IMR-90 (cell line): Measurements from ENCODE around the gene NSUN7.

Experiments
- MAZ ChIP-seq: IDR thresholded peaks from 2 replicates; pipeline ENCODE4 v1.6.1; 2012; ENCODE audit warnings: low read depth, mild to moderate bottlenecking, low read length, improper control_type of control experiment, moderate library complexity, borderline replicate concordance
- TF ChIP-seq, protein P1 (sequence below): conservative IDR thresholded peaks from 2 replicates; pipeline ENCODE4 v1.5.1; 2012; ENCODE audit warnings: mild to moderate bottlenecking, low read depth, low read length, improper control_type of control experiment

DNA sequence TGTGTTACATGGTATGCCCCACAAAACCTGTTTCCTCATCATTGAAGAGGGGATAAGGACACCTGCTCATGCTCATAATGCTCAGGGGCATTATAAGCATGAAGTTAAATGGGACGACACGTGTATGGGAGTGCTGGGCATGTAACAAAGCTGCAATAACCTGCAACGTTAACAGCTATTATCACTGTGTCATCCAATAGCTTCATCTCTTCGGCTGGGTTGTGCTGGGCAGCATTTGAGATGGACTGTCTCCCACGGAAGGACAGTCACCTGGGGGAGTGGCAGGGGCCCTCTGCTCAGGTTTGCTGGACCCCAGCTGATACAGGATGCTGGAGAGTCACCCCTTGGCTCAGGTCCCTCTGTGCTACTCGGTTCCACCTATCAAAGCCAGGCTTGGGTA, 94.5 kb downstream of the NSUN7 start:
- no peak for TF ChIP-seq MAZ
- TF ChIP-seq, protein P1, sequence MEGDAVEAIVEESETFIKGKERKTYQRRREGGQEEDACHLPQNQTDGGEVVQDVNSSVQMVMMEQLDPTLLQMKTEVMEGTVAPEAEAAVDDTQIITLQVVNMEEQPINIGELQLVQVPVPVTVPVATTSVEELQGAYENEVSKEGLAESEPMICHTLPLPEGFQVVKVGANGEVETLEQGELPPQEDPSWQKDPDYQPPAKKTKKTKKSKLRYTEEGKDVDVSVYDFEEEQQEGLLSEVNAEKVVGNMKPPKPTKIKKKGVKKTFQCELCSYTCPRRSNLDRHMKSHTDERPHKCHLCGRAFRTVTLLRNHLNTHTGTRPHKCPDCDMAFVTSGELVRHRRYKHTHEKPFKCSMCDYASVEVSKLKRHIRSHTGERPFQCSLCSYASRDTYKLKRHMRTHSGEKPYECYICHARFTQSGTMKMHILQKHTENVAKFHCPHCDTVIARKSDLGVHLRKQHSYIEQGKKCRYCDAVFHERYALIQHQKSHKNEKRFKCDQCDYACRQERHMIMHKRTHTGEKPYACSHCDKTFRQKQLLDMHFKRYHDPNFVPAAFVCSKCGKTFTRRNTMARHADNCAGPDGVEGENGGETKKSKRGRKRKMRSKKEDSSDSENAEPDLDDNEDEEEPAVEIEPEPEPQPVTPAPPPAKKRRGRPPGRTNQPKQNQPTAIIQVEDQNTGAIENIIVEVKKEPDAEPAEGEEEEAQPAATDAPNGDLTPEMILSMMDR = no peak
